Neural cell (in vitro differentiated cells): ENCODE measurements around the gene PYDC1. TPM values are rescaled to one million over a fixed set of nuclear protein-coding genes. Genes with fewer than 3 reads are reported as not detected.
"Not testable (repeated sequence)": the region's sequence is repeated elsewhere in the genome, so short reads cannot be mapped to it uniquely, and the experiment has no call there.

ENCODE experiments used
- H2AFZ ChIP-seq: fragments of 200-600, 300-800 bp; sonication (generic), shearing (Covaris generic); 2 replicates; pipeline ENCODE4 v1.6.0; 2014; ENCODE audit warnings: low read depth, mild to moderate bottlenecking, antibody characterized with exemption, low read length, moderate library complexity
- H3F3A ChIP-seq: fragments of 200-600 bp; shearing (Covaris generic); 2 replicates; pipeline ENCODE4 v1.6.1; 2016; ENCODE audit warnings: mild to moderate bottlenecking, moderate library complexity, mixed read lengths, antibody characterized with exemption, low read length; ENCODE audit not compliant: insufficient read depth, poor library complexity, severe bottlenecking
- H3K27ac ChIP-seq: fragments of 200-600, 300-800 bp; sonication (generic), shearing (Covaris generic); 2 replicates; pipeline ENCODE4 v1.5.1; 2014; ENCODE audit warnings: mild to moderate bottlenecking, low read length, moderate library complexity
- H3K27me3 ChIP-seq: fragments of 300-800, 200-600 bp; sonication (generic), shearing (Covaris generic); 2 replicates; pipeline ENCODE4 v1.6.0; 2014; ENCODE audit warnings: mild to moderate bottlenecking, low read depth, low read length, moderate library complexity; ENCODE audit not compliant: insufficient read depth
- H3K36me3 ChIP-seq: fragments of 300-800, 200-600 bp; sonication (generic), shearing (Covaris generic); 2 replicates; pipeline ENCODE4 v1.5.1; 2014; ENCODE audit warnings: mild to moderate bottlenecking, antibody characterized with exemption, low read length, moderate library complexity; ENCODE audit not compliant: insufficient read depth
- H3K4me2 ChIP-seq: fragments of 300-800, 200-600 bp; sonication (generic), shearing (Covaris generic); 2 replicates; pipeline ENCODE4 v1.6.0; 2014; ENCODE audit warnings: mild to moderate bottlenecking, low read length
- H3K4me3 ChIP-seq: fragments of 300-800, 200-600 bp; sonication (generic), shearing (Covaris generic); 2 replicates; pipeline ENCODE4 v1.5.1; 2014; ENCODE audit warnings: mild to moderate bottlenecking, low read length, moderate library complexity
- H3K79me2 ChIP-seq: fragments of 200-600 bp; shearing (Covaris generic); replicated peaks from 2 replicates; pipeline ENCODE4 v1.6.0; 2014; ENCODE audit warnings: mild to moderate bottlenecking, low read length, moderate library complexity; ENCODE audit not compliant: insufficient read depth
- H3K9ac ChIP-seq: fragments of 300-800, 200-600 bp; sonication (generic), shearing (Covaris generic); 2 replicates; pipeline ENCODE4 v1.6.1; 2016; ENCODE audit warnings: mild to moderate bottlenecking, low read length, mixed read lengths
- H3K9me2 ChIP-seq: fragments of 200-600 bp; shearing (Covaris generic); 2 replicates; pipeline ENCODE4 v1.6.1; 2016; ENCODE audit warnings: mild to moderate bottlenecking, low read length, mixed read lengths; ENCODE audit not compliant: insufficient read depth
- H3K9me3 ChIP-seq: fragments of 200-600, 300-800 bp; sonication (generic), shearing (Covaris generic); 2 replicates; pipeline ENCODE4 v1.6.1; 2016; ENCODE audit warnings: mild to moderate bottlenecking, mixed run types, low read length, moderate library complexity, mixed read lengths
- H4K20me1 ChIP-seq: fragments of 200-600 bp; shearing (Covaris generic); 2 replicates; pipeline ENCODE4 v1.6.1; 2016; ENCODE audit warnings: mild to moderate bottlenecking, mixed run types; ENCODE audit not compliant: insufficient read depth
- EP300 ChIP-seq: fragments of 450-650 bp; conservative IDR thresholded peaks from 2 replicates; pipeline ENCODE4 v1.6.1; 2014; ENCODE audit warnings: antibody characterized with exemption, mild to moderate bottlenecking, moderate library complexity; ENCODE audit not compliant: poor library complexity, severe bottlenecking
- MXI1 ChIP-seq: fragments of 450-650 bp; conservative IDR thresholded peaks from 2 replicates; pipeline ENCODE4 v1.6.1; 2014; ENCODE audit warnings: antibody characterized with exemption, mild to moderate bottlenecking; ENCODE audit not compliant: poor library complexity, severe bottlenecking
- POLR2AphosphoS5 ChIP-seq: IDR thresholded peaks from 2 replicates; pipeline ENCODE4 v1.6.1; 2012
- RAD21 ChIP-seq: fragments of 450-650 bp; conservative IDR thresholded peaks from 2 replicates; pipeline ENCODE4 v1.6.1; 2014; ENCODE audit warnings: antibody characterized with exemption, mild to moderate bottlenecking, moderate library complexity
- SMC3 ChIP-seq: fragments of 450-650 bp; conservative IDR thresholded peaks from 2 replicates; pipeline ENCODE4 v1.6.1; 2014; ENCODE audit warnings: antibody characterized with exemption, mild to moderate bottlenecking, moderate library complexity; ENCODE audit not compliant: poor library complexity
- polyA plus RNA-seq: library from polyadenylated mRNA; depleted of rRNA; stranded (reverse); fragments of >200 nt; gene quantifications from 2 replicates; pipeline ENCODE4 v1.2.3, GENCODE V29; 2014
- TF ChIP-seq, protein P1 (sequence below): IDR thresholded peaks from 2 replicates; pipeline ENCODE4 v1.6.1; 2012; ENCODE audit warnings: borderline replicate concordance

The PYDC1 gene
- polyA plus RNA-seq, 1 donor from 2014 or later: not detected

DNA sequence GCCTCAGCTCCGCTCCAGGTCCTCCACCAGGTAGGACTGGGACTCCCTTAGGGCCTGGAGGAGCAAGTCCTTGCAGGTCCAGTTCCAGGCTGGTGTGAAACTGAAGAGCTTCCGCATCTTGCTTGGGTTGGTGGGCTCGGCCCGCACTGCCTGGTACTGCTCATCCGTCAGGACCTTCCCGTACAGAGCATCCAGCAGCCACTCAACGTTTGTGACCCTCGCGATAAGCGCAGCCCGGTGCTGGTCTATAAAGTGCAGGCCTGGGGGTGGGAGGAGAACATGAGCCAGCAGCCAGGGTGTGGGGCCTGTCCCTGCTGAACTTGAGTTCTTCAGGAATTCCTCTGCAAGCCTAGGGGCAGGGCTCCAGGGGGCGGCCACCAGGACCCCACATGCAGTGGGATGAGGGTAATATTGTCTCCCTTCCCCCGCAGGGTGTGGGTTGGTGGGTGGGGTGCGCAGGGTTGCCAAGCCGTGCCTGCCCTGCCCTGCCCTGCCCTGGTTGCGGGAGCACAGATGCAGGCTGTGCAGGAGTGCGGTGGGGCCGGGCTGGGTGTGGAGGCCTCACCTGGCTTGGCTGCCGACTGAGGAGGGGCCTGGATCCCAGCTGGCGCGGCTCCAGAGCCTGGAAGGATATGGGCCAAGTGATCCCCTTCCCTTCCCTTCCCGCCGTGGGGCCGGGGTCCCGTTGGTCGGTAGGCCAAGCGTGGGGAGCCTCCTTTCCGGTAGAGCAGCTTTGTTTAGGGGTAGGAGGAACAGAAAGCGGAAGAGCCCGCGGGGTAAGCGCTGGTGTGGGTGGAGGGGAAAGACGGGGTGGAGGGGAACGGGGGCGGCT, 15.1 kb downstream of the PYDC1 start:
- no peak overlapping the region for H3K9ac ChIP-seq
- no peaks in the 10 kb centered on the region for H3K36me3 ChIP-seq
- no peaks in the 10 kb centered on the region for H3K79me2 ChIP-seq
- no peaks in the 10 kb centered on the region for H3F3A ChIP-seq
- no peak overlapping the region for H3K27ac ChIP-seq
- H3K4me2 ChIP-seq: no peak overlapping the region
- no peaks in the 10 kb centered on the region for H4K20me1 ChIP-seq
- no peak for TF ChIP-seq EP300
- peak; percentile 42 for TF ChIP-seq POLR2AphosphoS5
- H2AFZ ChIP-seq: no peak overlapping the region
- no peaks in the 10 kb centered on the region for H3K9me2 ChIP-seq
- H3K27me3 ChIP-seq: peaks cover 27% of the 10 kb centered on the region
- peak overlapping the region; percentile 21 for H3K4me3 ChIP-seq
- H3K9me3 ChIP-seq: no peaks in the 10 kb centered on the region

DNA sequence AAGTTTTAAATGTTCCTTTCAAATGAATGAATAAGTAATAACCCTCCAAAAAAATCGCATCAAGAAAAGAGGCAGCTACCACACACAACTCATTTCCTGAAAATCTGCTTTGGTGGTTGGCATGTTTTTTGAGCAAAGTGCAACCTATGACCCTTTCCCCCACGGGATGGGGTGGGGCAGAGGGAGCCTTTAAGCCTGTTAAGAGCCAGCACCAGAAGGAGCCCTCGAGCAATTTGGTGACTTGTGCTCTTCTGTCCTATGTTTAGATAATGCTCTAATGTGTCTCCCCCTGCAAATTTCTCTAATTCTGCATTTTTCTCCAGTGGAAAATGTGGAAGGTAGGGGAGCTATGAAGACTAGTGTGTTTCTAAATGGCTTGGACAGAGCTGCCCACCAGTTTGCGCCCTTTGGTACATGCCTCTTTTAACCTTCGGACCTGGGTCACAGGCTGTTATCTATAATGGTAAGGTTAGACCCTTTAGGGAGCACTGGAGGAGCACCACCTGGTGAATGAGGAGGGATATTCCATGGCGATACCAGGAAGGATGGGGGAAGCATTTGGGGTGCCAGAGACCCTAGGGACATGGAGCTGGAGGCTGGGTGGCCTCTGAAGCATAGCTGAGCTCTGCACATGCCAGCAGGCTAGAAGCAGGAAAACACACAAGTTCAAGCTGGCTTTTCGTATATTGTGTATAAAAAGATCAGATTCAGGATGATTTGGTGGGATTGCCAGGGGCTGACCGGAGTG, 15.9 kb downstream of the PYDC1 start:
- Histone ChIP-seq H3K27ac (no peak overlapping the region), H2AFZ (no peak overlapping the region), H3K4me2 (no peak overlapping the region), H3K4me3 (no peak overlapping the region), H3K9me2 (no peaks in the 10 kb centered on the region), H3K9me3 (no peaks in the 10 kb centered on the region), H4K20me1 (no peaks in the 10 kb centered on the region), H3K9ac (no peak overlapping the region), H3K79me2 (no peaks in the 10 kb centered on the region), H3F3A (no peaks in the 10 kb centered on the region), H3K36me3 (no peaks in the 10 kb centered on the region), H3K27me3 (peaks cover 27% of the 10 kb centered on the region)
- TF ChIP-seq EP300: no peak
- no peak for TF ChIP-seq MXI1

DNA sequence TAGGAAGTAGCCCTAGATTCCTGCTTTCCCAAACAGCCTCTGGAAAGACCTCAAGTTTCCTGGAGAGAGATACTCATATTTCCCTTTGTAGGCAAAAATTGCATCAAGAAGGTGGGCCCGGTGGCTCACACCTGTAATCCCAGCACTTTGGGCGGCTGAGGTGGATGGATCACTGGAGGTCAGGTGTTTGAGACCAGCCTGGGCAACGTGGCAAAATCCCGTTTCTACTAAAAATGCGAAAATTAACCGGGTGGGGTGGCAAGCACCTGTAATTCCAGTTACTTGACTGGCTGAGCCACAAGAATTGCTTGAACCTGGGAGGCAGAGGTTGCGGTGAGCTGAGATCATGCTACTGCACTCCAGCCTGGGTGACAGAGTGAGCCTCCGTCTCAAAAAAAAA, 16.8 kb downstream of the PYDC1 start:
- H2AFZ ChIP-seq, H3F3A ChIP-seq: not testable (repeated sequence)

DNA sequence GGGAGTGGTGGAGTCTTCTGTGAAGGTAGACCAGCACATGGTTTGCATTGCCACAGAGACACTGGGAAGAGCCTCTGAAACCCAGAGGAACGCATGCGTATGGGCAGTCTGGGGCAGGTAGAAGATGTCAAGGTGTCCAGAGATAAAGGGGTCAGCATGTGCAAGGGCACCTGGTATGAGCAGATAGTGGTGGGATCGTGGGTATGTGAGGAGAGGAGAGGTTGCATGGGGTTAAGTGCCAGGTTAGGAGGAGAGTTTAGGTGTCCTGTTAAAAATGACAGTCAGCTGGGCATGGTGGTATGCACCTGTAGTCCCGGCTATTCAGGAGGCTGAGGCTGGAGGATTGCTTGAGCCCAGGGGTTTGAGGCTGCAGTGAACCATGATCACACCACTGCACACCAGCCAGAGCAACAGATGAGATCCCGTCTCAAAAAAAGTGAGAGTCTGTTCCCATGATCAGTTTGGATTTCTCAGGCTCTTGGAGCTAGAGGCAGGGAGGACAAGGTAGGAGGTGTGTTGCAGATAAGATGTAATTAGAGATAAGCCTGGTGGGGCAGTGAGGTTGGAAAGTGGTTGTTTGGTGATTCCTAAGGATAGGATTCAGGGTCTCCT, 17.4 kb downstream of the PYDC1 start:
- peaks cover 8% of the 10 kb centered on the region for H3K36me3 ChIP-seq
- H3K27ac ChIP-seq: no peak overlapping the region
- no peak overlapping the region for H3K4me2 ChIP-seq
- TF ChIP-seq MXI1 (no peak), POLR2AphosphoS5 (no peak), RAD21 (no peak), EP300 (no peak), SMC3 (no peak)
- TF ChIP-seq, protein P1, sequence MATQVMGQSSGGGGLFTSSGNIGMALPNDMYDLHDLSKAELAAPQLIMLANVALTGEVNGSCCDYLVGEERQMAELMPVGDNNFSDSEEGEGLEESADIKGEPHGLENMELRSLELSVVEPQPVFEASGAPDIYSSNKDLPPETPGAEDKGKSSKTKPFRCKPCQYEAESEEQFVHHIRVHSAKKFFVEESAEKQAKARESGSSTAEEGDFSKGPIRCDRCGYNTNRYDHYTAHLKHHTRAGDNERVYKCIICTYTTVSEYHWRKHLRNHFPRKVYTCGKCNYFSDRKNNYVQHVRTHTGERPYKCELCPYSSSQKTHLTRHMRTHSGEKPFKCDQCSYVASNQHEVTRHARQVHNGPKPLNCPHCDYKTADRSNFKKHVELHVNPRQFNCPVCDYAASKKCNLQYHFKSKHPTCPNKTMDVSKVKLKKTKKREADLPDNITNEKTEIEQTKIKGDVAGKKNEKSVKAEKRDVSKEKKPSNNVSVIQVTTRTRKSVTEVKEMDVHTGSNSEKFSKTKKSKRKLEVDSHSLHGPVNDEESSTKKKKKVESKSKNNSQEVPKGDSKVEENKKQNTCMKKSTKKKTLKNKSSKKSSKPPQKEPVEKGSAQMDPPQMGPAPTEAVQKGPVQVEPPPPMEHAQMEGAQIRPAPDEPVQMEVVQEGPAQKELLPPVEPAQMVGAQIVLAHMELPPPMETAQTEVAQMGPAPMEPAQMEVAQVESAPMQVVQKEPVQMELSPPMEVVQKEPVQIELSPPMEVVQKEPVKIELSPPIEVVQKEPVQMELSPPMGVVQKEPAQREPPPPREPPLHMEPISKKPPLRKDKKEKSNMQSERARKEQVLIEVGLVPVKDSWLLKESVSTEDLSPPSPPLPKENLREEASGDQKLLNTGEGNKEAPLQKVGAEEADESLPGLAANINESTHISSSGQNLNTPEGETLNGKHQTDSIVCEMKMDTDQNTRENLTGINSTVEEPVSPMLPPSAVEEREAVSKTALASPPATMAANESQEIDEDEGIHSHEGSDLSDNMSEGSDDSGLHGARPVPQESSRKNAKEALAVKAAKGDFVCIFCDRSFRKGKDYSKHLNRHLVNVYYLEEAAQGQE: no peak
- no peaks in the 10 kb centered on the region for H3K79me2 ChIP-seq
- H3K9ac ChIP-seq: no peak overlapping the region
- H3F3A ChIP-seq: no peaks in the 10 kb centered on the region
- peaks cover 2% of the 10 kb centered on the region for H4K20me1 ChIP-seq
- no peak overlapping the region for H2AFZ ChIP-seq
- H3K9me3 ChIP-seq: no peaks in the 10 kb centered on the region
- peaks cover 27% of the 10 kb centered on the region for H3K27me3 ChIP-seq
- no peak overlapping the region for H3K4me3 ChIP-seq
- H3K9me2 ChIP-seq: no peaks in the 10 kb centered on the region

More for the DNA sequence above, 16.8 kb downstream of the PYDC1 start:
- H3K9me3 ChIP-seq, H3K36me3 ChIP-seq, H3K9me2 ChIP-seq, H3K4me2 ChIP-seq, H3K9ac ChIP-seq, H3K4me3 ChIP-seq, H3K27ac ChIP-seq, H4K20me1 ChIP-seq, H3K79me2 ChIP-seq: not testable (repeated sequence)
- peaks cover 27% of the 10 kb centered on the region for H3K27me3 ChIP-seq
